HG02610 (cell line): ENCODE data around the gene NLGN1.
A peak's percentile ranks its signal among the peaks of the same experiment; 100 is the strongest.

Experiments
- ATAC-seq: cut with Tn5 transposase; IDR thresholded peaks from one replicate; pipeline ENCODE4 v1.9.1; 2021; ENCODE audit warnings: mild to moderate bottlenecking, moderate library complexity; ENCODE audit not compliant: unreplicated experiment

Gene NLGN1

GRCh38 chr3:173945806-173946205 lies 548.3 kb downstream of the NLGN1 start:
- no peak for ATAC-seq

GRCh38 chr3:173954647-173955046 lies 557.1 kb downstream of the NLGN1 start:
- no peak for ATAC-seq

GRCh38 chr3:173957646-173958045 lies 560.1 kb downstream of the NLGN1 start:
- ATAC-seq = no peak

GRCh38 chr3:173958805-173959204 lies 561.3 kb downstream of the NLGN1 start:
- no peak for ATAC-seq

- ATAC-seq = no peak
Observed at GRCh38 chr3:173970281-173970680, 572.7 kb downstream of the NLGN1 start.

GRCh38 chr3:173976281-173976680 lies 578.7 kb downstream of the NLGN1 start:
- peak; percentile 71 for ATAC-seq

GRCh38 chr3:173977747-173978146 lies 580.2 kb downstream of the NLGN1 start:
- ATAC-seq = no peak

- no peak for ATAC-seq
Observed at GRCh38 chr3:173983343-173983742, 585.8 kb downstream of the NLGN1 start.

GRCh38 chr3:173986861-173987410 lies 589.4 kb downstream of the NLGN1 start:
- no peak for ATAC-seq

GRCh38 chr3:173988909-173989308 lies 591.4 kb downstream of the NLGN1 start:
- no peak for ATAC-seq

GRCh38 chr3:173992416-173992815 lies 594.9 kb downstream of the NLGN1 start:
- ATAC-seq = no peak

- ATAC-seq = no peak
Observed at GRCh38 chr3:173993299-173993698, 595.8 kb downstream of the NLGN1 start.

GRCh38 chr3:174000675-174001074 lies 603.1 kb downstream of the NLGN1 start:
- no peak for ATAC-seq

GRCh38 chr3:174002543-174002942 lies 605.0 kb downstream of the NLGN1 start:
- no peak for ATAC-seq

- ATAC-seq = no peak
Observed at GRCh38 chr3:174010907-174011306, 613.4 kb downstream of the NLGN1 start.

GRCh38 chr3:174016186-174016585 lies 618.6 kb downstream of the NLGN1 start:
- ATAC-seq = no peak

- ATAC-seq = no peak
Observed at GRCh38 chr3:174020156-174020555, 622.6 kb downstream of the NLGN1 start.

GRCh38 chr3:174023421-174023820 lies 625.9 kb downstream of the NLGN1 start:
- no peak for ATAC-seq

- ATAC-seq = no peak
Observed at GRCh38 chr3:174028673-174029072, 631.1 kb downstream of the NLGN1 start.

GRCh38 chr3:174035328-174035886 lies 637.9 kb downstream of the NLGN1 start:
- ATAC-seq = no peak

GRCh38 chr3:174046311-174046710 lies 648.8 kb downstream of the NLGN1 start:
- no peak for ATAC-seq

GRCh38 chr3:174049472-174049871 lies 651.9 kb downstream of the NLGN1 start:
- no peak for ATAC-seq

GRCh38 chr3:174051191-174051590 lies 653.6 kb downstream of the NLGN1 start:
- ATAC-seq = no peak
